HG02759 (cell line): ENCODE data around the gene SNX8.
"Not testable (repeated sequence)": the region's sequence is repeated elsewhere in the genome, so short reads cannot be mapped to it uniquely, and the experiment has no call there.

Source experiments
- ATAC-seq: cut with Tn5 transposase; IDR thresholded peaks from one replicate; pipeline ENCODE4 v1.9.1; 2021; ENCODE audit warnings: mild to moderate bottlenecking, moderate library complexity; ENCODE audit not compliant: unreplicated experiment

Gene SNX8, protein sequence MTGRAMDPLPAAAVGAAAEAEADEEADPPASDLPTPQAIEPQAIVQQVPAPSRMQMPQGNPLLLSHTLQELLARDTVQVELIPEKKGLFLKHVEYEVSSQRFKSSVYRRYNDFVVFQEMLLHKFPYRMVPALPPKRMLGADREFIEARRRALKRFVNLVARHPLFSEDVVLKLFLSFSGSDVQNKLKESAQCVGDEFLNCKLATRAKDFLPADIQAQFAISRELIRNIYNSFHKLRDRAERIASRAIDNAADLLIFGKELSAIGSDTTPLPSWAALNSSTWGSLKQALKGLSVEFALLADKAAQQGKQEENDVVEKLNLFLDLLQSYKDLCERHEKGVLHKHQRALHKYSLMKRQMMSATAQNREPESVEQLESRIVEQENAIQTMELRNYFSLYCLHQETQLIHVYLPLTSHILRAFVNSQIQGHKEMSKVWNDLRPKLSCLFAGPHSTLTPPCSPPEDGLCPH

DNA sequence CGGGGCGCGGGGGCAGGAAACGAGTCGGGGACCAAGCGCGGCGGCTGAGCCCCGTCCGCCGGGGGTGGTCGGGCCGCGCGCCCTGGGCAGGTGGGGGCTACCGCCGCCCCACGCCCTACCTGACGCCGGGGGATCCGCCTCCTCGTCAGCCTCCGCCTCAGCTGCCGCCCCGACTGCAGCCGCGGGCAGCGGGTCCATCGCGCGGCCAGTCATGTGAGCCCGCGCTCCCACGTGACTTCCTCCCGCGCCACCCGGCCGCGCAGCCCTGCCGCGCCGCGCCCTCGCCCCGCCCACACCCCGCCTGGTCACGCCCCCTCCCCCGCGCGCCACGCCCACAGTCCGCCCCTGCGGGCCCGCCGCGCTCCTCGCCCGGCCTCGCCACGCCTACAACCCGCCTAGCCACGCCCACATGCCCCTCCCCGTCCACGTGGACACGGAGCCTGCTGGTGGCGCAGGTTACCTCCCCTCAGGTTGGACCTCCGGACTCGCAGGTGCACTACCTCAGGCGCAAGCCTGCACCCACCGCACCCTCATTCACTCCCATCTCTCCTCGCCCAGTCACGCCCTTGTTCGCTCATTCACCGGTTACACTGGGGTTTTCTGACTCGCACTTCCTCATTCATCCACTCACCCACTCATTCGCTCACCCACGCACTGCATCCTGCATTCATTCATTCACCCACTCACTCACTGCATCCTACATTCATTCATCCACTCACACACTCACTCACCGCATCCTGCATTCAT is at the start of gene SNX8:
TSS of gene SNX8 (minus strand) at position 233 of the 747 bp plus-strand sequence. CDS start at position 213, 20 bp downstream.
- peak; percentile 82 for ATAC-seq

GRCh38 chr7:2362385-2363088 is 48.3 kb upstream of the SNX8 start:
- ATAC-seq: no peak

GRCh38 chr7:2360796-2361195 is 46.6 kb upstream of the SNX8 start:
- ATAC-seq: no peak

- no peak for ATAC-seq
Observed at GRCh38 chr7:2359610-2360009, 45.4 kb upstream of the SNX8 start.

GRCh38 chr7:2358968-2359527 is 44.8 kb upstream of the SNX8 start:
- no peak for ATAC-seq

DNA sequence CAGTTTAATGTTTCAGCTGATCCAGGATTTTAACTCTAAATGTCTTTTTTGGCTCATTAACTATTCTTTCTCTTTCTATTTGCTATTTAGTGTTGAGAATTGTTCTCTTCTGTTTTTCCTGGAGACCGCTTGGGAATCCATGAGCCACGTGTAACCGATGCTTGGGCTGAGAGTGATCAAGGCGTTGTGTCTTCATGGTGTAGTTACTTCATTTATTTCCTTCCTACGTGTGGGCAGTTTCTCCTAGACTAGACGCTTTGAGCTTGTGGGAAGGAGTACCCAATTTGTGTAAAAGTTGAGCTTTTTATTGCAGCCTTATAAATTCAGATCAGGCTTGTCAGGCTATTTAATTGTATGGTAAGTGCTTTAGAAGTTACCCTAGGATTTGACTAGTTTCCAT is 43.3 kb upstream of the SNX8 start:
- ATAC-seq: no peak

DNA sequence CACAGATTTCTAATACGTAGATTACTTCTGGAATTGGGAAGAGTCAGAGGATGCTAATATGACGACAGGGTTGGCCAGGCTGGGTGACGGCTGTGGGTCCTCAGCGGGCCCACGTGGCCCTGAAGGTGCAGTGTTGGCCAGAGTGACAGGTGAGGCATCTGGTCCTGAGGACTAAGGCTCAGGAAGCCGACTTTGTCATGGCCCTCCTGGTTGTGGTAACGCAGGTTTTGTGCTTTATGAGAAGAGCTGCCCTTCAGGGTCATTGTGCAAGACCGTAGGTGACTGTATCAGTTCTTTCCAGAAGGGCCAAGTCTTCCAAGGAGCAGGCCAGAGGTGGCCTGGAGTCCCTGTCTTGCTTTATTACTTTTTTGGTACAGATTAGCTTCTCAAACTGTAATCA is 42.9 kb upstream of the SNX8 start:
- no peak for ATAC-seq

DNA sequence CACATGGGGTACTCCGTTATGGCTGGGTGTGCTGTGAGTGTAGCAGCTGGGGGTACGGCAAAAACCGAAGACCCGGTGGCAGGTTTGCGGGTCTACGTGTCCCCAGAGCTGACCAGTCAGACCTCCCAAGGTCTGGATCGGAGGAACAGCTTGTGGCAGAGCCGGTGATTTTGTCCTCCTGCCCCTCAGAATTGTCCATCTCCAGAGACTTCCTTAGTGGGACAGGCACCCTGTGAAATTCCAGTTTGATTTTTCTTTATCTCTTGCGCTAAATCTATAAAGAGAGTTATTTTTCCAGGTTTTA is 41.4 kb upstream of the SNX8 start:
- no peak for ATAC-seq

GRCh38 chr7:2354939-2355704 is 40.9 kb upstream of the SNX8 start:
- peak; percentile 31 for ATAC-seq

DNA sequence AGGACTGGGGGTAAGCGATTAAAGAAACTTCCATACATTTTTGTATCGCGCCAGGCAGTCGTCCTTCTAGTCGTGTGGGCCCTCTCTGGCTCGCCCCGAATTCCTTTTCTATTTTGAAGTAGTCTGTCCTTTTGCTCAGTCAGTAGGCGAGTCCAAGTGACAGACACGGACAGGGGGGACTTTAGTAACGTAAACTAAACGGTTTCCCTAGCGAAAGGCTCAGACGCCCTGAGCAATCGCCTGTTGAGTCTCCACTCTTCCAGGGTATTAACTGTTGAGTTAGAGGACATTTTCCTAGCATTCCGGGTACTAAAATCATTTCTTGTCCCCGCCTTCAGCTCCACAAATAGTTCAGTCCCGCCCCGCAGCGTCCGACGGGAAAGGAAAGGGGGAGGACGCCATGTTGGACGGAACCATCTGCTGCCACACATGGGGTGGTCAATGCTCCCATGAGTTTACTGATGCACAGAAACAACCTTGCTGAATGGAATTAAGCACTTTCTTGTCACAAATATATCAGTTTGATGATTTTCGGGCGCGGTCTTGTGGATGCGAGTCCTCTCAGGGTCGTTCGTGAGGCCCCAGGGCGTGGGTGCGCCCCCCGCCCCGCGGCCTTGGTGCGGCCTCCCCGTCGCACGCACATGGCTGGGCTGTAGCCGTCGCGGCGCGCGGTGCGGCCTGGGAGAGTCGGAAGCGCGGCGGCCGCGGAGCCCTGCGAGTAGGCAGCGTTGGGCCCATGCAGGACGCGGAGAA is 40.1 kb upstream of the SNX8 start, which contains the start of gene EIF3B:
TSS of gene EIF3B (plus strand) at position 642 of the 753 bp plus-strand sequence. CDS start at position 737, 95 bp downstream.
- ATAC-seq: peak; percentile 89

- ATAC-seq: peak; percentile 45
Observed at GRCh38 chr7:2353936-2354185, 39.6 kb upstream of the SNX8 start.

DNA sequence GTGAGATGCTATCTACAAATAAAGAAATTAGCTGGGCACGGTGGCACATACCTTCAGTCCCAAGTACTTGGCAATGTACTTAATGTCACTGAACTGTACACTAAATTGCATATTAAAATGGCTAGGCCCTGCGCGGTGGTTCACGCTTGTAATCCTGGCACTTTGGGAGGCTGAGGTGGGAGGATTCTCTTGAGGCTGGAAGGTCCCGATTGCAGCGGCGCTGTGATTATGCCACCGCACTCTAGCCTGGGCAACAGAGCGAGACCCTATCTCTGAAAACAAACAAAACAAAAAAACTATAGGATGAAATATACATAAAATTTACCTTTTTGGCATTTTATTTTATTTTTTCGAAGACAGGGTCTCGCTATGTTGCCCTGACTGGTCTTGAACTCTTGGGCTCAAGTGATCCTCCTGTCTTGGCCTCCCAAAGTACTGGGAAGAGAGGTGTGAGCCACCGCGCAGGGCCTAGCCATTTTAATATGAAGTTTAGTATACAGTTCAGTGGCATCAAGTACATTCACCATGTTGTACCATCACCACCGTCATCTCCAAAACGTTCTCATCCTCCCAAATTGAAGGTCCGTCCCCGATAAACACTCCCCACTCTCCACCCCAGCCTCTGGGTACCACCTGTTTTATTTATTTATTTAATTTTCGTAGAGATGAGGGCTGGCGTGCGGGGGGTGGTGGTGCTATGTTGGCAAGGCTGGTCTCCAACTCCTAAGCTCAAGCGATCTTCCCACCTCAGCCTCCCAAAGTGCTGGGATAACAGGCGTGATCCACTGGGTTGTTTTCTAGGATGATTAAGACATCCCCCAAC is 39.1 kb upstream of the SNX8 start:
- no peak for ATAC-seq

DNA sequence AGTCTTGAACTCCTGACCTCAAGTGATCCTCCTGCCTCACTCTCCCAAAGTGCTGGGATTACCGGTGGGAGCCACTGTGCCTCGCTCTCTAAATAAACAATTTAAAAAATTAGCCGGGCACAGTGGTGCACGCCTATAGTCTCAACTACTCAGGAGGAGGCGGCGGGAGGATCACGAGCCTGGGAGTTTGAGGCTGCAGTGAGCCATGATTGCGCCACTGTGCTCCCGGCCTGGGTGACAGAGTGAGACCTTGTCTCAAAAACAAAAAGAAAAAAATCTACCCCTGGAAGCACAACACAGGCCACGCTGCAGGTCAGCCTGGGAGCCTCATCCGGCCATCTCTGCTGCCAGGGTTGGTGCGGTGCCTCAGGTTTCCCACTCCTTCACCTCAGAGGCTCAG is 36.6 kb upstream of the SNX8 start:
- ATAC-seq: no peak

- no peak for ATAC-seq
Observed at GRCh38 chr7:2350055-2350454, 35.8 kb upstream of the SNX8 start.

GRCh38 chr7:2347351-2348063 is 33.3 kb upstream of the SNX8 start:
- not testable (repeated sequence) for ATAC-seq

GRCh38 chr7:2336626-2337299 is 22.5 kb upstream of the SNX8 start:
- no peak for ATAC-seq

GRCh38 chr7:2332606-2333231 is 18.5 kb upstream of the SNX8 start:
- ATAC-seq: not testable (repeated sequence)
